SJSA1 (cell line): ENCODE measurements around the gene SNAP23. TPM values are rescaled to one million over a fixed set of nuclear protein-coding genes. Genes with fewer than 3 reads are reported as not detected.

ENCODE experiments used
- DNase-seq, 2 experiments: peaks; one replicate each; pipeline ENCODE4 v3.0.0-alpha.2; 2015 to 2020; ENCODE audit warnings: low spot score in 2 of 2, low read depth in 1 of 2
- H3K27ac ChIP-seq: fragments of 250-450 bp; sonication (Bioruptor Pico); 2 replicates; pipeline ENCODE4 v1.5.1; 2020; ENCODE audit warnings: mild to moderate bottlenecking, moderate library complexity
- H3K27me3 ChIP-seq: fragments of 250-450 bp; sonication (Bioruptor Pico); replicated peaks from 2 replicates; pipeline ENCODE4 v1.5.1; 2020; ENCODE audit warnings: mild to moderate bottlenecking, moderate library complexity
- H3K36me3 ChIP-seq: fragments of 250-450 bp; sonication (Bioruptor Pico); 2 replicates; pipeline ENCODE4 v1.5.1; 2020; ENCODE audit warnings: mild to moderate bottlenecking
- H3K4me1 ChIP-seq: fragments of 250-450 bp; sonication (Bioruptor Pico); replicated peaks from 2 replicates; pipeline ENCODE4 v1.6.1; 2021; ENCODE audit warnings: mild to moderate bottlenecking
- H3K4me3 ChIP-seq: fragments of 250-450 bp; sonication (Bioruptor Pico); 2 replicates; pipeline ENCODE4 v1.5.1; 2020; ENCODE audit warnings: mild to moderate bottlenecking
- H3K9me3 ChIP-seq: fragments of 250-450 bp; sonication (Bioruptor Pico); replicated peaks from 2 replicates; pipeline ENCODE4 v1.5.1; 2020; ENCODE audit warnings: mild to moderate bottlenecking
- total RNA-seq: library from RNA; depleted of rRNA; stranded (reverse); fragments of >200 nt; shearing (Covaris generic); gene quantifications from 2 replicates; pipeline ENCODE4 v1.2.3, GENCODE V29; 2014; rRNA removed

The SNAP23 gene
- total RNA-seq, result 88.9 and 163 TPM in 2 replicates

- peak within 1 kb of the TSS; percentile 62 for H3K4me3 ChIP-seq
- peaks cover 9% of the 10 kb centered on the region for H3K36me3 ChIP-seq
- peak within 1 kb of the TSS; percentile 82 for H3K27ac ChIP-seq
- no peaks in the 10 kb centered on the region for H3K27me3 ChIP-seq
- peaks cover 59% of the 10 kb centered on the region for H3K4me1 ChIP-seq
- H3K9me3 ChIP-seq, result no peaks in the 10 kb centered on the region
- peak; percentile 87 to 95 for DNase-seq
Measured at GRCh38 chr15:42495361-42496212, at the start of gene SNAP23. SNAP23 (plus strand) TSS chr15:42495634; CDS start chr15:42511847, 16,213 bp downstream.

DNA sequence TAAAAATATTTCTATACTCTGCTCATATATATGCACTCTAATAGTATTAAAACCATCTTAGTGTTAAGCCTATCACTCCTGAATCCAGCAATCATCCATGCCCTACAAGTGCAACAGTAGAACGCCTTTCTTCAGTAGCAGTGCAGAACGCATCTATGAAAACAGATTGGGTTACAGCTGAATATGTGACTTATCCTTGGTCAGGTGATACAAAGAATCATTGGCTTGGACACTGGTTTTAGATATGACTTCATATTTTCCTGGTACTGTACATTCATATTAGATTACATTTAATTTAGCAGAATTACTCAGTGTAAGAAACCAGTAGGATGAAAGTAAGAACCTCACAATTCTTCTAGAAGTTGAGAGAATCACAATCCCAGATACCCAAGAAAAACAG is 47.8 kb upstream of the SNAP23 start:
- Histone ChIP-seq H3K4me1 (no peaks in the 10 kb centered on the region), H3K27me3 (no peaks in the 10 kb centered on the region), H3K4me3 (no peak overlapping the region), H3K36me3 (peaks cover 78% of the 10 kb centered on the region), H3K9me3 (no peaks in the 10 kb centered on the region), H3K27ac (no peak overlapping the region; the same call in 1 of the 2 replicates)
- no peak for DNase-seq

- Histone ChIP-seq H3K27ac (no peak overlapping the region), H3K9me3 (no peaks in the 10 kb centered on the region), H3K27me3 (no peaks in the 10 kb centered on the region), H3K4me3 (no peak overlapping the region), H3K4me1 (no peaks in the 10 kb centered on the region), H3K36me3 (peaks cover 81% of the 10 kb centered on the region)
- no peak for DNase-seq
Measured at GRCh38 chr15:42448281-42448680, 47.2 kb upstream of the SNAP23 start.

GRCh38 chr15:42449770-42450424 is 45.5 kb upstream of the SNAP23 start:
- H3K9me3 ChIP-seq, result no peaks in the 10 kb centered on the region
- no peaks in the 10 kb centered on the region for H3K4me1 ChIP-seq
- peaks cover 78% of the 10 kb centered on the region for H3K36me3 ChIP-seq
- H3K27me3 ChIP-seq, result no peaks in the 10 kb centered on the region
- DNase-seq, result no peak
- no peak overlapping the region for H3K27ac ChIP-seq
- no peak overlapping the region for H3K4me3 ChIP-seq

GRCh38 chr15:42450425-42450790 is 45.0 kb upstream of the SNAP23 start:
- no peaks in the 10 kb centered on the region for H3K27me3 ChIP-seq

DNA sequence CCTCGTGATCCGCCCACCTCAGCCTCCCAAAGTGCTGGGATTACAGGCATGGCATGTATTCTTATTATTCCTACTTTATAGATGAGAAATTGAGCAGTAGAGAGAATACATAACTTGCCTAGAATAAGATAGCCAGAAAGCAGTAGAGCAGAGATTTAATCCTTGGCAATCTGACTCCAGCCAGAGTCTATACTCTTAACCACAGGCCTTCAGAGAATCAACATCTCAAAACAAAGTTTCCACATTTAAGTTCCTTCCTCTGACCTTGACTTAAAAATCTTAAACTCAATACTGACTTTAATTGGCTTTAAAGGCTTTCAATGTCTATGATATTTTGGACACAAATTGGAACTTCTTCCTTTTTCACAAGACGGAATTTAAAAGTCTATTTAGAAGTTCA is 41.6 kb upstream of the SNAP23 start:
- Histone ChIP-seq H3K27ac (no peak overlapping the region), H3K9me3 (no peaks in the 10 kb centered on the region), H3K4me1 (peaks cover 24% of the 10 kb centered on the region), H3K36me3 (peaks cover 47% of the 10 kb centered on the region), H3K4me3 (no peak overlapping the region), H3K27me3 (no peaks in the 10 kb centered on the region)
- no peak for DNase-seq

More at GRCh38 chr15:42450425-42450790, 45.0 kb upstream of the SNAP23 start:
- Histone ChIP-seq H3K4me3 (no peak overlapping the region), H3K4me1 (no peaks in the 10 kb centered on the region), H3K36me3 (peaks cover 77% of the 10 kb centered on the region), H3K27ac (no peak overlapping the region), H3K9me3 (no peaks in the 10 kb centered on the region)
- no peak for DNase-seq

- H3K36me3 ChIP-seq, result peaks cover 27% of the 10 kb centered on the region
- no peaks in the 10 kb centered on the region for H3K27me3 ChIP-seq
- DNase-seq, result peak in 1 of 2 experiments; percentile 6
- no peak overlapping the region for H3K4me3 ChIP-seq
- peak overlapping the region; percentile 80 for H3K27ac ChIP-seq
- peaks cover 24% of the 10 kb centered on the region for H3K4me1 ChIP-seq
- no peaks in the 10 kb centered on the region for H3K9me3 ChIP-seq
Measured at GRCh38 chr15:42456531-42456930, 38.9 kb upstream of the SNAP23 start.

DNA sequence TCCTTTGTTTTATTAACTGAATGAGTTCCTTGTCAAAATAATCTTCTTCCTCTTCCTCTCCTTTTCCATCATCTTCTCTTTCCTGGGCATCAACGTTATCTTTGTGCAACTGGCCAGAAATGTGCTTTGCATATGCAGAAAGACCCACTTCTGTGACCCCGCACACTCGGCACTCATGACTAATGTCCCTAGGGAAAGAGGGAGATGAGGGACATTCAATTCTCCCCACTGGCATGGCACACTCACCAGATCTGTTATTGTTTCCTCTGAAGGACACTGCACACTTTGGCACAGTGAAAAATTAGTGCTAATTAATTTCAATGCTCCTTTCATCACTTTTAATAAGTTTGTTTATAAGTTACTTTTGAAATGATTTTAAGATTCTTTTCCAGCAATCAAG is 38.5 kb upstream of the SNAP23 start:
- peaks cover 24% of the 10 kb centered on the region for H3K4me1 ChIP-seq
- peak overlapping the region; percentile 80 for H3K27ac ChIP-seq
- H3K4me3 ChIP-seq, result no peak overlapping the region
- no peak for DNase-seq
- H3K9me3 ChIP-seq, result no peaks in the 10 kb centered on the region
- peaks cover 29% of the 10 kb centered on the region for H3K36me3 ChIP-seq
- no peaks in the 10 kb centered on the region for H3K27me3 ChIP-seq

- Histone ChIP-seq H3K27ac (peak overlapping the region; percentile 80), H3K9me3 (no peaks in the 10 kb centered on the region), H3K36me3 (peaks cover 34% of the 10 kb centered on the region), H3K4me1 (peaks cover 24% of the 10 kb centered on the region), H3K27me3 (no peaks in the 10 kb centered on the region), H3K4me3 (no peak overlapping the region)
- DNase-seq, result peak; percentile 75 to 79
Measured at GRCh38 chr15:42457445-42458442, 37.7 kb upstream of the SNAP23 start.

DNA sequence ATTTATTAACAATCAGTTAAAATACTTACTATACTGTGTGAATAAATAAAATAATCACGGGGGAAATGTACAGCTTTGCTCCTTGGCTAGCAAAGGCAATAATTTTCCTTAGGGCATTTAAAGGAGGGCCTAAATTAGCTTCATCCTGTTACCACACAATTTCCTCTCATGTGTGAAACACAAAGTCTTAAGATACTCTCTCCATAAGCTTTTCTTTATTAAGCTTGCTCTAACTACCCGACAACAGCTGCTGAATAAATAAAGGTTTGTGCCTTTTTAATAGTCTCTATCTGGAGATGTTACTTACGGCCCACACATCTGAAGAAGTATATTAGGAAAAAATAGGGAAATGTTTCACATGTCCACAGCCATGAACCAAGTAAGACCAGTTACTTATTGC is 34.2 kb upstream of the SNAP23 start:
- Histone ChIP-seq H3K4me1 (peaks cover 22% of the 10 kb centered on the region), H3K9me3 (no peaks in the 10 kb centered on the region), H3K4me3 (no peak overlapping the region), H3K36me3 (peaks cover 32% of the 10 kb centered on the region), H3K27me3 (no peaks in the 10 kb centered on the region), H3K27ac (no peak overlapping the region)
- no peak for DNase-seq

DNA sequence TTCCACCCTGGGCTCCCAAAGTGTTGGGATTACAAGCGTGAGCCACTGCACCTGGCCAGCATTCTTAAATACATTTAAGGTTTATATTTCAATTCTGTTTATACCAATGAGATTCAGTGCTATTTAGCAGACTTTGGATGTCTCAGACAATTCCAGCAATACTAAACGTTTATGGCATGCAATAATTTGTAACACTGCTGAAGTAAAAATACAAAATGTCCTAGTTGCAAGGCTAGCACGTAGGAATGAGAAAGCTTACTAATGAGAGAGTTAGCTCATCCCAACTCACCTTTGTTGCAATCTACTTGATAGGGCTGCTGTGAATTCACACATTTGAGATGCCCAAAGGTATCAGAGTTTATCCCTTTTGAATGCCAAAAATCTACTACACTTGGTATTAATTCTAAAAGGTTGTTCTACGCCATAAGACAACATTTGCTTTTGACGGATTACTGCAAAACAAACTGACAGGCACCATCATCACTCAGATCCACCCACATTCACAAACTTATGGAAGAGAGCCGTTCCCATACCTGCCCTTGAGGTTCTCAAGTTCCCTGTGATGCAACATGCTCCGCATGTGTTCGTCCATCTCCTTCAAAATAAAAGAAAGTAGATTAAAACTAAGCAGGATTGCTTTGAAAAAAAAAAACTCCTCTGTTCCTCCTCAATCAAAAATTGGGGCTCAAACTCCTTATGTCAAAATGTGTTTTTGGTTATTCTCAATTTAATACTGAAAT is 29.7 kb upstream of the SNAP23 start:
- no peak overlapping the region for H3K27ac ChIP-seq
- peaks cover 53% of the 10 kb centered on the region for H3K36me3 ChIP-seq
- H3K9me3 ChIP-seq, result no peaks in the 10 kb centered on the region
- DNase-seq, result no peak
- H3K27me3 ChIP-seq, result no peaks in the 10 kb centered on the region
- no peaks in the 10 kb centered on the region for H3K4me1 ChIP-seq
- no peak overlapping the region for H3K4me3 ChIP-seq

DNA sequence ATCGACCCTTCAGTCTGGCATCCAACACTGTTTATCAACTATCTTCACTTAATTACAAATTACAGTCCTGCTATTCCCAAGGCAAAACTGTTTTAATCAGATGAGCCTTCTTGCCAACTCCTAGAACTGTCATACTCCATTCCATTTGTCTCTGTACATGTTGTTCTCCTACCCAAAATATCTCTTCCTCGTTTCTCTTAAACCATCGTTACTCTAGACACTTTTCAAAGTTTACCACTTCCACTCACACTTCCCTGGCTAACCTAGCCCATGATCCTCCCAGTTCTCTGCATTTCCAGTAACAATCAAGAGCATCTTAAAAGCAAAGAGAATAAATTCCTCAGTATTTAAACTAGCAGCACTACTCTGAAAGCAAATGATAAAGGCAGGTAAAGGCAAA is 24.4 kb upstream of the SNAP23 start:
- no peak overlapping the region for H3K27ac ChIP-seq
- no peaks in the 10 kb centered on the region for H3K4me1 ChIP-seq
- H3K4me3 ChIP-seq, result no peak overlapping the region
- no peak for DNase-seq
- peaks cover 29% of the 10 kb centered on the region for H3K36me3 ChIP-seq
- no peaks in the 10 kb centered on the region for H3K27me3 ChIP-seq
- H3K9me3 ChIP-seq, result no peaks in the 10 kb centered on the region

DNA sequence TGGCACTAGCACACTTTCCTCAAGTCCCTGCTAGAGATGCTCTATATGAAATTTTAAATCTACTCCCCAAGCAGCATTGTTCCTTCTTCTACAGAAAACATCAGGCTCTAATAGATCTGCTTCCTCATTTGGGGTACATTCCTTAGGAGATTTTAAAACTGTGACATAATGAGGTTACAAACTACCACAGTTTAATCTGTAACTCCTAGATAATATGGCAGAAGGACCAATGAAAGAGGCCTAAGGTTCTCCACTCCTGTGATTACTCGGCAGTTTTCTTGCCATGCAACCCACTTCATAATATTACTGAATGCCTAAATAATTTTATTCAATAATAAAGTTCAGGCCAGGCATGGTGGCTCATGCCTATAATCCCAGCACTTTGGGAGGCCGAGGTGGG is 20.6 kb upstream of the SNAP23 start:
- DNase-seq, result no peak
- Histone ChIP-seq H3K36me3 (peaks cover 15% of the 10 kb centered on the region), H3K27me3 (no peaks in the 10 kb centered on the region), H3K4me1 (no peaks in the 10 kb centered on the region), H3K9me3 (no peaks in the 10 kb centered on the region), H3K27ac (no peak overlapping the region), H3K4me3 (no peak overlapping the region)
